ENCODE data around the gene TMEM245. TPM values are rescaled to one million over a fixed set of nuclear protein-coding genes. Genes with fewer than 3 reads are reported as not detected.

TMEM245 gene
- total RNA-seq, 2 donors from 2014 or later = 76.5 to 95.4 TPM

DNA sequence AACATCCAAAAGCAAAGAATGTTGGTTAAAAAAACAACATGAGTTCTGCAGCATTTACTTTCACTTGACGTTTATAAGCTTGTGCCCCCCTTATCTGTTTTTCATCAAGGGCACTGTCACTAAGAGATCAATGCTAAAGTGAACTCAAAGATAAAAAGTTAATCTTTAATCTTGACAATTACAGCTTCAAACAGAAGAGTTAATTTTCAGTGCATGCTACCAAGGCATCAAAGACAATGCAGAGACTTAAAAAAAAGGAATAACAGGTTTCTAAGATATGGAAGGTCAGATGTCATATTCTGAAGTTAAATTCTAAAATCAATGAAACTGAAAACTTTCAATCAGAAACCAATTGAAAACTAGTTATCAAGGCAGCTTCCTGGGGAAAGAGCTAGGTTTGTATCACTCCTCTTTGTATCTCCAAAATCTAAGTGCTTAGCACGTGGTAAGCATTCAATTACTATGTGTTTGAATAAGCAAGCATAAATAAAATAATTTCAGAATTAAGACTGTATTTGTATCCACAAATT lies 37.6 kb downstream of the TMEM245 start:
- Histone ChIP-seq H3K36me3 (peaks cover 14% of the 10 kb centered on the region), H3K4me3 (no peak overlapping the region), H3K27ac (no peak overlapping the region), H3K4me1 (ENCODE audit: control insufficient read depth in 1 of 2, low read depth in 2 of 2) (no peaks in the 10 kb centered on the region), H3K9me3 (no peaks in the 10 kb centered on the region), H3K27me3 (replicated peaks; ENCODE audit: insufficient read depth) (no peaks in the 10 kb centered on the region)
- DNase-seq (ENCODE audit: low spot score) (no peak), ATAC-seq (ENCODE audit: insufficient number of reproducible peaks, low FRiP score, low read depth) (no peak)
- TF ChIP-seq, protein P1, sequence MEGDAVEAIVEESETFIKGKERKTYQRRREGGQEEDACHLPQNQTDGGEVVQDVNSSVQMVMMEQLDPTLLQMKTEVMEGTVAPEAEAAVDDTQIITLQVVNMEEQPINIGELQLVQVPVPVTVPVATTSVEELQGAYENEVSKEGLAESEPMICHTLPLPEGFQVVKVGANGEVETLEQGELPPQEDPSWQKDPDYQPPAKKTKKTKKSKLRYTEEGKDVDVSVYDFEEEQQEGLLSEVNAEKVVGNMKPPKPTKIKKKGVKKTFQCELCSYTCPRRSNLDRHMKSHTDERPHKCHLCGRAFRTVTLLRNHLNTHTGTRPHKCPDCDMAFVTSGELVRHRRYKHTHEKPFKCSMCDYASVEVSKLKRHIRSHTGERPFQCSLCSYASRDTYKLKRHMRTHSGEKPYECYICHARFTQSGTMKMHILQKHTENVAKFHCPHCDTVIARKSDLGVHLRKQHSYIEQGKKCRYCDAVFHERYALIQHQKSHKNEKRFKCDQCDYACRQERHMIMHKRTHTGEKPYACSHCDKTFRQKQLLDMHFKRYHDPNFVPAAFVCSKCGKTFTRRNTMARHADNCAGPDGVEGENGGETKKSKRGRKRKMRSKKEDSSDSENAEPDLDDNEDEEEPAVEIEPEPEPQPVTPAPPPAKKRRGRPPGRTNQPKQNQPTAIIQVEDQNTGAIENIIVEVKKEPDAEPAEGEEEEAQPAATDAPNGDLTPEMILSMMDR (IDR thresholded peaks at IDR 0.05) = no peak

DNA sequence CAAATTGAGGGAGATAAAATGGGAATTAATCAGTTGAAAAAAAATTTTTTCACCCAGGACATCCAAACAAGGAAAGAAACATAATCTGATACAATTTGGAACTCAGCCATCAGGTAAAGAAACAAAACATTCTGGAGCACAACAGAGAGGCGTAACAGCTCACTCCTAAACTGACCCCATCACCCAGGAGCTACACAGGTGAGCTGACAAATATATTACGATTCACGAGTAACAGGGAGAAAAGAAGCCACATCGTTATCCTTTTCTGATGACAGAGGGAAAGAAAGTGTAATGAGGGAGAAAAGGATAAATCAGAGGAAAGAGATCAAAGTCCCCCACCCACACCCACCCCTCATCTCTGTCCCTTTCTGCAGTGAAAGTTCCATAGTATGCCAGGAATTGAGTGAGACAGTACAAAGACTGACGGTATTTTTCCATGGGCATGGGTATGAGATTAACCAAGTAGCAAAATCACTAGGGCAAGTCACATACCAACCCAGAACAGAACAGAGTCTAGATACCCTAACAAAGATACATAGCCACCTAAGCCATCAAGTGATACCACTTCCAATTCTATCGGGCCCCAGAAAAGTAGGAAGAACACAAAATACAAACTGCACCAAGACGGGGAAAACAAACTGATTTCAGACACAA lies 45.4 kb downstream of the TMEM245 start:
- Histone ChIP-seq H3K9me3 (no peaks in the 10 kb centered on the region), H3K27me3 (replicated peaks; ENCODE audit: insufficient read depth) (no peaks in the 10 kb centered on the region), H3K4me3 (no peak overlapping the region), H3K36me3 (peaks cover 47% of the 10 kb centered on the region), H3K4me1 (ENCODE audit: control insufficient read depth in 1 of 2, low read depth in 2 of 2) (no peaks in the 10 kb centered on the region), H3K27ac (no peak overlapping the region)
- TF ChIP-seq, protein P1 (IDR thresholded peaks at IDR 0.05) = no peak
- DNase-seq (ENCODE audit: low spot score) = no peak
- ATAC-seq (ENCODE audit: insufficient number of reproducible peaks, low FRiP score, low read depth) = no peak

DNA sequence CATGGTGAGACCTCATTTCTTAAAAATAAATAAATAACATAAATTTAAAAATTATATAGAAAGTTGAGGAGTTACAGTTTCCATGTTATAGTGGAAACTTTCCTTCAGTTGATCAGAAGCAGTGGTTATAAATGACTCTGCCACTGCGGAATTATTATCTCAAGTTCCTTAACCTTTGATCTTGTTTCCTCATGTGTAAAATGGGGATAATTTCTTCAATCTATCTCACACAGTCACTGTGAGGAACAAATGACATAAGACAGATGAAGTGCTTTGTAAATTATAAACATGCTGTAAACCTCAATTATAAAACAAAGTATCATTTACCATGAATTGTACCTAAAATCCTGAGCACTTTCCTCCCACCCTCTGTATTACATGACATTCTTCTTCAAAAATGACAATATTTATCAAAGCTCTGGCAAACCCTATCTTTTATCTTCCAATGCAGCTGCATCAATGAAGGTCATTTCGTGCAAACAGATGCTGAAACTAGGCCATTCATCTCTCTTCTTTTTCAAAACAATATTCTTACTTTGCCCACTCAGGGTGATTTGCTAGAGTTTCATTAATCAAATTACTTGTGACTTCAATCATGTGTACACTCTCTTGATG lies 46.8 kb downstream of the TMEM245 start:
- no peaks in the 10 kb centered on the region for H3K4me1 ChIP-seq (ENCODE audit: control insufficient read depth in 1 of 2, low read depth in 2 of 2)
- TF ChIP-seq, protein P1 (IDR thresholded peaks at IDR 0.05) = no peak
- peaks cover 47% of the 10 kb centered on the region for H3K36me3 ChIP-seq
- DNase-seq (ENCODE audit: low spot score) (no peak), ATAC-seq (ENCODE audit: insufficient number of reproducible peaks, low FRiP score, low read depth) (no peak)
- no peaks in the 10 kb centered on the region for H3K9me3 ChIP-seq
- no peak overlapping the region for H3K27ac ChIP-seq
- H3K27me3 ChIP-seq (replicated peaks; ENCODE audit: insufficient read depth) = no peaks in the 10 kb centered on the region
- H3K4me3 ChIP-seq = no peak overlapping the region

DNA sequence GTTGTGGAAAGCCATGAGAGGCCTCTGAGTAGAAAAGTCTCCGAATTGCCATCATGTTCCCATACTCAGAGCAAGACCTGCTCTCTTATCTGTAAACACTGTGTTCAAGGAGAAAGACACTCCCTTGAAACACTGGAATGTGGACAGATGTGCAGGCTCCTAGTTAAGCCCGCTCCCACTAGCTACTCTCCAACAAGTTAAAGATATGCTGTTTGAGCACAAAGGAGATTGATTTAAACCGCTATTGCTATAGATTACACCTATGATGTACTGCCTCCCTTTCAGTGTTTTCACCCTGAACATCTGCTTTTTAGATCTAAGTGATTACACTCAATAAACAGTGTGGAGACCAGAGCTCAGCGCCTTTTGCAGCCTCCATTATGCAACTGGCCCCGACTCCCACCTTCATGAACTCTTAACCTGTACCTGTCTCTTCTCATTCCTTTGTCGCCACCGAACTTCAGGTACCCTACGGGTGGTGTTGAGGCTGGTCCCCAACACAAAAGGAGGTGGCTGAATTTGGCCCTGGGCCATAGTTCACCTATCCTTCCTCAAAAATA lies 47.5 kb downstream of the TMEM245 start:
- ATAC-seq (ENCODE audit: insufficient number of reproducible peaks, low FRiP score, low read depth) = no peak
- Histone ChIP-seq H3K27me3 (replicated peaks; ENCODE audit: insufficient read depth) (no peaks in the 10 kb centered on the region), H3K4me3 (no peak overlapping the region), H3K9me3 (no peaks in the 10 kb centered on the region), H3K27ac (no peak overlapping the region), H3K36me3 (peaks cover 47% of the 10 kb centered on the region), H3K4me1 (ENCODE audit: control insufficient read depth in 1 of 2, low read depth in 2 of 2) (no peaks in the 10 kb centered on the region)
- DNase-seq (ENCODE audit: low spot score) = no peak
- TF ChIP-seq, protein P1 (IDR thresholded peaks at IDR 0.05) = no peak

DNA sequence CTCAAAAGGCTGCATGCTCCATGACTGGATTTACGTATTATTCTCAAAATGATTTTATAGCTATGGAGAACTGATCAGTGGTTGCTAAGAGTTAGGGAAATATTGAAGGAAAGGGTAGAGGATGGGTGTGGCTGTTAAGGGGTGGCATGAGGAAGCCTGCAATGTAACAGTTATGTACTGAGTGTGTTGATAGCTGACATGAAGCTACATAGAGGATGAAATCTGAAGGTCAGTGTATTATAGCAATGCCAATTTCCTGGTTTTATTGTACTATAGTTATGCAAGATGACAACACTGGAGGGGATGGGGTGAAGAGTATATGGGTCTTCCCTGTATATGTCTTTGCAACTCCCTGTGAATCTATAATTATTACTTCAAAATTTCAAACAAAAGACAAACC lies 51.0 kb downstream of the TMEM245 start:
- Histone ChIP-seq H3K36me3 (peaks cover 58% of the 10 kb centered on the region), H3K4me1 (ENCODE audit: control insufficient read depth in 1 of 2, low read depth in 2 of 2) (no peaks in the 10 kb centered on the region), H3K9me3 (no peaks in the 10 kb centered on the region), H3K27me3 (replicated peaks; ENCODE audit: insufficient read depth) (no peaks in the 10 kb centered on the region), H3K27ac (no peak overlapping the region), H3K4me3 (no peak overlapping the region)
- TF ChIP-seq, protein P1 (IDR thresholded peaks at IDR 0.05) = no peak
- DNase-seq (ENCODE audit: low spot score) (no peak), ATAC-seq (ENCODE audit: insufficient number of reproducible peaks, low FRiP score, low read depth) (no peak)

Data from thoracic aorta (tissue), 2 donors.